Suprapubic skin (tissue), 4 donors: Measurements from ENCODE around the gene CHRD. TPM values are rescaled to one million over a fixed set of nuclear protein-coding genes. Genes with fewer than 3 reads are reported as not detected.

Source experiments
- DNase-seq, 2 donors: peaks; one replicate each; pipeline ENCODE4 v3.0.0-alpha.2; 2019; ENCODE audit warnings: low spot score in 2 of 2
- H3K27ac ChIP-seq: fragments of 200-600 bp; sonication (generic); one replicate; pipeline ENCODE4 v1.5.1; 2019
- H3K27me3 ChIP-seq: fragments of 200-600 bp; sonication (generic); one replicate; pipeline ENCODE4 v1.5.1; 2019
- H3K36me3 ChIP-seq: fragments of 200-600 bp; sonication (generic); one replicate; pipeline ENCODE4 v1.5.1; 2019
- H3K4me1 ChIP-seq: fragments of 200-600 bp; sonication (generic); one replicate; pipeline ENCODE4 v1.5.1; 2019
- H3K4me3 ChIP-seq: fragments of 200-600 bp; sonication (generic); one replicate; pipeline ENCODE4 v1.5.1; 2019; ENCODE audit warnings: mild to moderate bottlenecking
- H3K9me3 ChIP-seq: fragments of 200-600 bp; sonication (generic); one replicate; pipeline ENCODE4 v1.5.1; 2019
- CTCF ChIP-seq, 2 donors: fragments of 200-600 bp in 1 of 2; fragments of 450-650 bp in 1 of 2; sonication (generic) in 1 of 2; IDR thresholded peaks; one replicate each; pipeline ENCODE4 v1.5.1; 2016 to 2019; ENCODE audit warnings: antibody characterized with exemption in 2 of 2, mild to moderate bottlenecking in 1 of 2, moderate library complexity in 1 of 2
- EP300 ChIP-seq: sonication (generic); formaldehyde crosslinking; IDR thresholded peaks from one replicate; pipeline ENCODE4 v1.6.1; 2017; ENCODE audit warnings: antibody characterized with exemption
- POLR2A ChIP-seq, 2 donors: fragments of 450-650 bp; IDR thresholded peaks; one replicate each; pipeline ENCODE4 v1.6.1; 2017; ENCODE audit warnings: antibody characterized with exemption in 2 of 2, mild to moderate bottlenecking in 2 of 2, moderate library complexity in 2 of 2
- POLR2AphosphoS5 ChIP-seq, 3 donors: sonication (generic); formaldehyde crosslinking; IDR thresholded peaks; one replicate each; pipeline ENCODE4 v1.6.1; 2017; ENCODE audit warnings: antibody characterized with exemption in 3 of 3
- WGBS: methylation state at CpG from one replicate; pipeline ENCODE4 v1.1.5; 2018; 5-methylcytosine and 5-hydroxymethylcytosine counted together
- total RNA-seq, 4 donors: library from RNA; depleted of rRNA; stranded (reverse); fragments of >200 nt; gene quantifications; one replicate each; pipeline ENCODE4 v1.1.0, GENCODE V29; 2016

Gene CHRD
- total RNA-seq, 4 donors from 2014 or later, result 1.1 to 10.1 (median 4.2) TPM

- Histone ChIP-seq H3K9me3 (no peaks in the 10 kb centered on the region), H3K27me3 (no peaks in the 10 kb centered on the region), H3K4me3 (no peak overlapping the region), H3K4me1 (peaks cover 28% of the 10 kb centered on the region), H3K27ac (no peak overlapping the region), H3K36me3 (peaks cover 26% of the 10 kb centered on the region)
- 84% methylated on average over 5 of the region's 20 CpGs for WGBS
- DNase-seq, result no peak
- TF ChIP-seq POLR2AphosphoS5 (IDR thresholded peaks at IDR 0.05) (no peak), CTCF (IDR thresholded peaks at IDR 0.05) (no peak), EP300 (no peak), POLR2A (IDR thresholded peaks at IDR 0.05) (no peak)
These were observed 33.2 kb upstream of the CHRD start for GRCh38 chr3:184346480-184347190.

GRCh38 chr3:184347321-184348056 lies 32.4 kb upstream of the CHRD start:
- peaks cover 23% of the 10 kb centered on the region for H3K36me3 ChIP-seq
- H3K4me1 ChIP-seq, result peaks cover 30% of the 10 kb centered on the region
- H3K9me3 ChIP-seq, result no peaks in the 10 kb centered on the region
- H3K27ac ChIP-seq, result no peak overlapping the region
- no peaks in the 10 kb centered on the region for H3K27me3 ChIP-seq
- no peak overlapping the region for H3K4me3 ChIP-seq
- no peak for DNase-seq
- WGBS, result 72% methylated on average over 12 of the region's 12 CpGs
- TF ChIP-seq CTCF (IDR thresholded peaks at IDR 0.05) (no peak), EP300 (no peak), POLR2A (IDR thresholded peaks at IDR 0.05) (no peak), POLR2AphosphoS5 (IDR thresholded peaks at IDR 0.05) (no peak)

- Histone ChIP-seq H3K36me3 (peaks cover 18% of the 10 kb centered on the region), H3K9me3 (no peaks in the 10 kb centered on the region), H3K4me3 (no peak overlapping the region), H3K4me1 (peaks cover 32% of the 10 kb centered on the region), H3K27me3 (no peaks in the 10 kb centered on the region), H3K27ac (no peak overlapping the region)
- no peak for DNase-seq
- WGBS, result 84% methylated on average over 4 of the region's 4 CpGs
- TF ChIP-seq CTCF (IDR thresholded peaks at IDR 0.05), result no peak
- TF ChIP-seq POLR2AphosphoS5 (IDR thresholded peaks at IDR 0.05), result no peak
- no peak for TF ChIP-seq POLR2A (IDR thresholded peaks at IDR 0.05)
- TF ChIP-seq EP300, result no peak
These were observed 31.8 kb upstream of the CHRD start for GRCh38 chr3:184348057-184348382.

- peaks cover 32% of the 10 kb centered on the region for H3K4me1 ChIP-seq
- H3K27ac ChIP-seq, result no peak overlapping the region
- TF ChIP-seq POLR2AphosphoS5 (IDR thresholded peaks at IDR 0.05), result no peak
- TF ChIP-seq POLR2A (IDR thresholded peaks at IDR 0.05), result no peak
- no peak for TF ChIP-seq CTCF (IDR thresholded peaks at IDR 0.05)
- TF ChIP-seq EP300, result no peak
- peaks cover 2% of the 10 kb centered on the region for H3K36me3 ChIP-seq
- no peaks in the 10 kb centered on the region for H3K9me3 ChIP-seq
- no peak for DNase-seq
- 89% methylated on average over 10 of the region's 10 CpGs for WGBS
- H3K27me3 ChIP-seq, result no peaks in the 10 kb centered on the region
- no peak overlapping the region for H3K4me3 ChIP-seq
These were observed 30.0 kb upstream of the CHRD start for GRCh38 chr3:184349563-184350470.
